HG03439 (cell line): ENCODE data around the gene ZKSCAN2.

Experiments used
- ATAC-seq: cut with Tn5 transposase; IDR thresholded peaks from one replicate; pipeline ENCODE4 v1.9.1; 2021; ENCODE audit warnings: mild to moderate bottlenecking, moderate library complexity; ENCODE audit not compliant: unreplicated experiment

ZKSCAN2 gene

DNA sequence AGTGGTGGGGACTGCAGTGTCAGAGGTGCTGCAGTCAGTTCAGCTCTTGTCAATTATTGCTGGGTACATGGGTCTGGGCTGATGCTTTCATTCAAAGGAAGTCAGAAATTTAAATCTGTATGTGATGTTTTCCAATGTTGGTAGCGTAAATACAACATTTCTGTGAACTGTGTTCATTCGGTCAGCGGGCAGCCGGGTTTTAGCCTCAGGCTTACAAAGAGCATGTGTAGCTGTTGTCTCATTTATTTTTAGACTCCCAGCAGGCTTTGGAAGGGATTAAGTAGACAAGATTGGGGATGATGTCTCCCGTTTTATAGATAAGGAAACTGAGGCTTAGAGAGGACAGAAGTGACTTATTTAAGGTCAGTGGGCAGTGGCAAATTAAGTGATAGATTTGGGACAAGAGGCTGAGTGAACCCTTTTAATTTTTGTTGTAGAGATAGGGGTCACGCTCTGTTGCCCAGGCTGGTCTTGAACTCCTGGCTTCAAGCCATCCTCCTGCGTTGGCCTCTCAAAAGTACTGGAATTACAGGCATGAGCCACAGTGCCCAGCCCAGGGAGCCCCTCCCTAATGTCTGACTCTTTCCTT lies 32.8 kb downstream of the ZKSCAN2 start:
- no peak for ATAC-seq

DNA sequence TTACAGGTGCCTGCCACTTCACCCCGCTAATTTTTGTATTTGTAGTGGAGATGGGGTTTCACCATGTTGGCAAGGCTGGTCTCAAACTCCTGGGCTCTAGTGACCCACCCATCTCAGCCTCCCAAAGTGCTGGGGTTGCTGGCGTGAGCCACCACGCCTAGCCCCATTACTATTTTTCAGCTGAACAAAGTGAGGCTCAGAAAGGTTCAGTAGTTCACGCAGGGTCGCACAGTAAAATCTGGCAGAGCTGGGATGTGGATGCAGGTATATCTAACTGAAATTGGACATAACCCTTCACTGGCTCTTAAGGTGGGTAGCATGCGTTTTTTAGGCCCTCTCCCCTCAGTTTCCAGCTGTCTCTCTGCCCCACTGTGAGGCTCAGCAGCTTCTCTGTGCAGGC lies 33.7 kb downstream of the ZKSCAN2 start:
- ATAC-seq = no peak

- ATAC-seq = no peak
Observed at GRCh38 chr16:25222959-25223358, 34.7 kb downstream of the ZKSCAN2 start.

DNA sequence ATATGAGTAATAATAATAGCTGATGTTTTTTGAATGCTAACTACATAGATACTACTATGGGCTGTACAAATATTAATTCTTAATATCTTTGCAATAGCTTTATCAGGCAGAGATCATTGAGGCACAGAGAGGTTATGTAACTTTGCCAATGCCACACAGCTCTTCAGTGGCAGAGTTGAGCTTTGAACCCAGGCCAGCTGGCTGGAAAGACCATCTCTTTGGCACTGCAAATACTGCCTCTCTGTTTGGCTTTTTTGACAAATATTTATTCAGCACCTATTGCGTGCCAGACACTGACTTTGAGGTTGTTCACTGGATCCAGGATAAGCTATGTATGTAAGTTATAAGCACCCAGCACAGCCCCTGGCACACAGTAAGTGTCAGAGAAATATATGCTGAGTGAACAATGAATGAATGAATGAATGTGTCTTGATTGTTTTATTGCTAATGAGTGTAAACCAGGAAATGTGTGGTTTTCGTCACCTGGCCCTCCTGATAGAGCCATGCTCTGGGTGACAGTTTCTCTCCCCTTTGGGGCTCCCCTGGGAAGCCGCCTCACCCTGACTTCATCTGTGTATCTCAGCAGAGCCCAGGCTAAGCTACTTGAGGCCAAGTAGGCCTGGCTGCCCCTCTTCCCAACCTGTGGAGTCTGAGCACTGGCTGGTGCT lies 38.4 kb downstream of the ZKSCAN2 start:
- ATAC-seq = no peak

GRCh38 chr16:25217921-25218320 lies 39.7 kb downstream of the ZKSCAN2 start:
- ATAC-seq = no peak

DNA sequence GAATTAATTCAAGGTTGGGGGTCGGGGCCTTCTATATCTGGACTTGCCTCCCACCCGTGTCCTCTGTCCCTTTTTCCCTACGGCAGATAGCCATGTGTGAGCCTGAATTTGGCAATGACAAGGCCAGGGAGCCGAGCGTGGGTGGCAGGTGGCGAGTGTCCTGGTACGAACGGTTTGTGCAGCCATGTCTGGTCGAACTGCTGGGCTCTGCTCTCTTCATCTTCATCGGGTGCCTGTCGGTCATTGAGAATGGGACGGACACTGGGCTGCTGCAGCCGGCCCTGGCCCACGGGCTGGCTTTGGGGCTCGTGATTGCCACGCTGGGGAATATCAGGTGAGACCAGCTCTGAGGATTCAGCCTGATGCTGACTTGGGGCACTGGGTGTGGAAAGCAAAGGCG lies 40.5 kb downstream of the ZKSCAN2 start:
- no peak for ATAC-seq

GRCh38 chr16:25213709-25214397 lies 43.8 kb downstream of the ZKSCAN2 start:
- ATAC-seq = no peak

DNA sequence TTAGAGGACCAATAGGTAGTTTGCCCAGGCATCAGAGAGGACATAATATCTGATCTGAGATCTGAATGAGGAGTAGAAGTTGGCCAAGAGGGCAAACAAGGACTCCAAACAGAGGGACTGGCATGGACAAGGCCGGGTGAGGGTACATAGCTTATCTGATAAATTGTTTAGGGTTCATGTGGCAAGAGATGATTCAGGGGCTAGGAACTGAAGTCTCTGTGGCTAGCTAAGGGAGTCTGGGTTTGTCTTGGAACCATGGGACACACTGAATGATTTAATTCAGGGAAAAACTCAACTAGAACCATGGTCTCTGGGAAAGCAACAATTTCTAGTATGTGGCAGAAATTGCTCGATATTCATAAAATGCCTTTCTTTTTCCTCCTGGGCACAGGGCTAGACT lies 45.0 kb downstream of the ZKSCAN2 start:
- no peak for ATAC-seq

DNA sequence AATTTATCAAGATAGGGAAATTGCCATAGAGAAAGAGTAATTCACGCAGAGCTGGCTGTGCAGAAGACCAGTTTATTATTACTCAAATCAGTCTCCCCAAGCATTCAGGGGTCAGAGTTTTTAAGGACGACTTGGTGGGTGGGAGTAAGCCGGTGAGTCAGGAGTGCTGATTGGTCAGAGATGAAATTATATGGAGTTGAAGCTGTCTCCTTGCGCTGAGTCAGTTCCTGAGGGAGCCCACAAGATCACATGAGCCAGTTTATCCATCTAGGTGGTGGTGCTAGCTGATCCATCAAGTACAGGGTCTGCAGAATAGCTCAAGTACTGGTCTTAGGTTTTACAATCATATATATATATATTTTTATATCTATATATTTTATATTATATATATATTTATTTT lies 46.9 kb downstream of the ZKSCAN2 start:
- ATAC-seq = no peak

- ATAC-seq = no peak
Observed at GRCh38 chr16:25199457-25199856, 58.2 kb downstream of the ZKSCAN2 start.

- ATAC-seq = no peak
Observed at GRCh38 chr16:25198021-25198420, 59.6 kb downstream of the ZKSCAN2 start.

DNA sequence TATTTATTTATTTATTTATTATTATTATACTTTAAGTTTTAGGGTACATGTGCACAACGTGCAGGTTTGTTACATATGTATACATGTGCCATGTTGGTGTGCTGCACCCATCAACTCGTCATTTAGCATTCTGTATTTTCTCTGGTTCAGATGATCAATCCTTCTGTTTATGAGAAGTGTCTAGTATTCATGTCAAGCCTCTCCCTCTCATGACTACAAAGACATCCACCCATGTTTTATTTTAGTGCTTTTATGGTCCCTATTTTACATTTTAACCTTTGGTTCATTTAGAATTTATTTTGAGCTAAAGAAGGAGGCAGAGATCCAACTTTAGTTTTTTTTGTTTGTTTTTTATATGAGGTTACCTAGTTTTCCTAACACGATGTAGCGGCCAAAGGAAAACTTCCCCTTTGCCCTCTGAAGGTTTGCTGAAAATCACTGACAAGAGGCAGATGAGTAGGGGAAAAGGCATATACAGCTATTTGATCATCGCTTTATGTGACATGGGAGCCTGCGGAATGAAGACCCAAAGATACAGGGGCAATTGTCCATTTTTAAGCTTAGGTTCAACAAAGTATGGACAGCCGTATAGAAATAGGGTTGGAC lies 63.3 kb downstream of the ZKSCAN2 start:
- no peak for ATAC-seq

DNA sequence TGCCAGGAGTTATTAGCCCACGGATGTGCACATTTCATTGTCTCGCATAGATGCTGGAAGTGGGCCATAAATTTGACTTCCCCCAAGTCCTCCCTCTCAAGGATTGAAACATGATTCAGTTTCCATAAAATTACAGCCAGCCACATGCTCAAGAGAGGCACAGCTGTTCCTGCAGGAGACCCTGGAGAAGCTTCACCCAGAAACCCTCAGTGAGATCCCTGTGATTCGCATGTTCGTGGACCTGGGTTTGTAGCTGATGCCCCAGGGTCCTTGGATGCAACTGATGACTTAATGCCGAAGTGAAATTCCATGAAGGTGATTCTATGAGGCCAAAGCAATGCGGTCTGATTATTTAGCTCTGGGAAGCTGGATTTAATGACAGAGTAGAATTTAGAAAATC lies 65.5 kb downstream of the ZKSCAN2 start:
- no peak for ATAC-seq

- ATAC-seq = no peak
Observed at GRCh38 chr16:25189305-25189704, 68.3 kb downstream of the ZKSCAN2 start.

DNA sequence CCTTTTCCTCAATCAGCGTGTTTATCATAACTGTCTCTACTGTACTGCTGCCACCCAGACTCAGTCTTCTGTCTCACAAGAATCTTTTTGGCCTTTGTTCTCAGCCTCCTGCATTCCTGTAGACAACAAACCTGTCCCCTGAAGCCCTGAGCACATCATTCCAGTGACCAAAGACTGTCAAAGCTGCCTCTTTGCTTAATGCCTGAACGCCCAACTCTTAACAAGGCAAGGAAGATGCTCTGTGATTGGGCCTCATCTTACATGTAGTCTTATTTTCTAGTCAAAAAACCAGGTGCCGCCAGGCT lies 70.2 kb downstream of the ZKSCAN2 start:
- ATAC-seq = no peak
